GM19099 (cell line): Measurements from ENCODE around the gene APP.

Experiments
- POLR2A ChIP-seq: IDR thresholded peaks from 3 replicates; pipeline ENCODE4 v1.6.1; 2011; ENCODE audit warnings: low read depth; ENCODE audit not compliant: insufficient read length; ENCODE audit errors: extremely low read depth

APP gene

DNA sequence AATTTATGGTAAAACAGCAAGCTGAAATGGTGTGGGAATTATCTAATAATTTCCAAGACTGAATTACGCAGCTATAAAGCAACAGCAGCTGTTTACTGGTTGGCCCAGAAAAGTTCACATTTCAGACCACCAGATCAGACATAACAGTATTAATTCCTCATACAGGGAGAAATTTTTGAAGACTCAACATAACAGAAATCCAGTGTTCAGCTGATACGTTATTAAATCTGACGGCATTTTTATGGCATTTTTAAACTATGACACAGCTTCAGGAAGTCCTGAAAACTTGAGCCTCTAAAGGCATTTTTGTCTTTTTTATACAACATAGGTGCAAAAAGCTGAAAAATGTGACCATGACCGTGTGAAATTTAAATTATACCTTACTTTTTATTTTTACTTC, 91.2 kb downstream of the APP start:
- no peak for TF ChIP-seq POLR2A

DNA sequence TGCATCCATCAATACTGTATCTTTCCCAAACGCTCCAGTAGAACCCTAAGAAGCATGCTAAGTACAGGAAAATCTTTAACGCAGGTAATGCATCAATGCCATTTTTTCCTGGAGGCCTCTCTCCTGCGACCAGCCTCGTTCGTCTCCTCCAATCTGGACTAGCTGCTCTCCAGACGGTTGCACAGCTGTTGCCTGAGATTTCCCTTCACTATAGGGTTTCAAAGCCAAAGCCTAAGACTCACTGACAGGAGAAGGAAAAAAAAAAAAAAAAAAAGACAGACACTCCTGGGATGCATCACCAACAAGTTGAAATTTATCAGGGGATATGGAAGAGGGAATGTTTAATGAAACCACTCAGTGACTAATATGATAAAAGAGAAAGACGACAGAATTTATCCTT, 93.0 kb downstream of the APP start:
- TF ChIP-seq POLR2A: no peak

DNA sequence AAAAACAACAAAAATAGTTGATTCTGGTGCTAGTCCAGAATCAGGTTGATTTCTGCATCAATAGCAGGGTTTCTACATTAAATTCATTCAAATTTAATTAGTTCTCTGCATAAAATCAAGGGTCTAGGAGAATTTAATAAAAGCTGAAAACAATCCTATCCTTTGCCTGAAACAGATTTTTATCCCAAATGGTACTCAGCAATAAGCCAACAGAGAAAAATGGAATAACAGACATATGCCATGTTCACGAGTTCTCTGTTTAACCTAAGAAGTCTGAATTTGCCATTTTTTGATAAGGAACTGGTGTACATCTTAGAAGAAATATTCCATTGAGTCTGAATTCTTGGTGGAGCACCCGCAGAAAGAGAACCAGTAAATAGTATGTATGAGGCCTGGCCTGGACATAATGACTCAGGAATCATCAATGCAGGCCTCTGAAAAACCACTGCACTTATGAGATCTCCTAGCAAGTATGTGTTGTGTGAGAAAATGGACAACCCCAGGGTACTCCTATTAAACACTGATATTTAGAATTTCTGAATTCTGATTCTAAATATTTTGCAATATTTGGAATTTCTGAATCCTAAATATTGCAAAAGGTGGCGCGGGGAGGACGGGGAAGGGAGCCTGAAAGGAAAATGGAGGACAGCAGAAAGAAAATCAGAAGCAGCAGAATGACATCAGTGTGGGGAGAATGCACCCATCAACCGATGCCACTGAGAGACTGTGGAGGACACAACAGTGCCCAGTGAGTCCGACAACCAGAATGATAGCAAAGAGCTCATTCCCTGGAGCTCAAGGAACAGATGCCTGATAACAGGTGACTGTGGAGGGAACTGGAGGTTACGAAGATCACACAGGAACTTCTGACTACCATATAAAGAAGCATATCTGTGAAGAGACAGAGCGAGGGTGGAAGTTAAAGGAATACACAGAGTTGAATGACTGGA, 97.6 kb downstream of the APP start:
- no peak for TF ChIP-seq POLR2A

DNA sequence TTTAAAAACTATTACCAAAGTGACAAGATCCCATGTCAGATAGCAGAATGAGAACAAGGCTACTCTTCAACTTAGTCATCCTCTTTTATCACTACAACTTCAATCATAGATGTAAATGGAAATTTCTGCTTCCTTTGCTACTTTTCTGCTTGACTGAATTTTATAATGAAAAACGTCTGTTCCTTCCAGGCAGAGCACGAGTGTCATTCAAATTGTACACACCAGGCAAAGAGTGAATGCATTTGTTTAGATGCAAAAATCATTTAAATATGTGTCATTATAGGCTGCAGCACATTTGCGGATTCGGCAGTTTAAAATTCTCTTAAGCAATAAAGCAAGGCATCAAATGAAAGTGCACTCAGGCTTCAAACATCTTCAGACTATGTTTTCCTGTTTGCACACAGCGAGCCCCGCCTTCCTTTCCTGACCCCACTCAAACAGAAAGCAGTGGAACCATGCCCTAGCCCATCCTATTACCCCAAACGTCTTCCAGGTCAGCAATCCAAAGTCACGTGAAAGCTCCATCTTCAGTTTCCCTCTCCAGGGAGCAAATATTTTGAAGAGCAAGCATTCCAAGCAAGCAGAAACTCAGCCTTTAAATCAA, 99.6 kb downstream of the APP start:
- no peak for TF ChIP-seq POLR2A

DNA sequence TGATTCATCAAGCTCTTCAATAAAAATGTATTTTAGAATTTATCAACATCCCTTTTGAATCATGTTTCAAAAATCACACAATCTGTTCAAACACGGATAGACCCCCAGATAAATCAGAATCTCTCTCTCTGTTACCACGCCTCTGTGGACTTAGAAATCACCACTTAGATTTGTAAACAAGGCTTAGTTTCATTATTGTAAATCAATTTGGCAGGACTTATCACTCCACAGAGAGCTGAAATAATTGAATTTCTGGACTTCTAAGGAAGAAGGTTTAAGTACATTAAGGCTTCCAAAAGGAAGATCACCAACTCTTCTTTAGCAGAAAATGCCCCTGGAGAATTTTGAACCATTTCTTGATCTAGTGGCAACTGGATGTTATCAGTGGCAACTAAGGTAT, 100.4 kb downstream of the APP start:
- TF ChIP-seq POLR2A: no peak

DNA sequence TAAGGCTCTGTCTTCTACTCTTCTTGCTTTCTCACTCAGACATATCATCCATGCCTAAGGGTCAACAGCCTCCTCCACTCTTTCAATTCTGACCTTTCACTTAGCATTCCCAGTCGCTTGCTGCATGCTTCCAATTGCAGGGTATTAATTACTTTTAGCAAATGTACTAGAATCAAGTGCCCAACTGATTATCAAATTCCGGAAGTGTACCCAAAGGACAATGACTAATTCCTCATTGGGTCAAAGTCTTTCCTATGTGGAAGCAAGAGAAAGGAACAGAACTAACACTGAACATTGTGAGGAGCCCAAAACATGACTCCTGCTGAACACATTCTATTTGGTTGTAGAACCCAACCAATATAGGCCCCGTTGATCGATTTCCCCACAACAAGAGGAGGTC, 101.8 kb downstream of the APP start:
- no peak for TF ChIP-seq POLR2A

- no peak for TF ChIP-seq POLR2A
Observed at GRCh38 chr21:26067836-26068594, 102.6 kb downstream of the APP start.

DNA sequence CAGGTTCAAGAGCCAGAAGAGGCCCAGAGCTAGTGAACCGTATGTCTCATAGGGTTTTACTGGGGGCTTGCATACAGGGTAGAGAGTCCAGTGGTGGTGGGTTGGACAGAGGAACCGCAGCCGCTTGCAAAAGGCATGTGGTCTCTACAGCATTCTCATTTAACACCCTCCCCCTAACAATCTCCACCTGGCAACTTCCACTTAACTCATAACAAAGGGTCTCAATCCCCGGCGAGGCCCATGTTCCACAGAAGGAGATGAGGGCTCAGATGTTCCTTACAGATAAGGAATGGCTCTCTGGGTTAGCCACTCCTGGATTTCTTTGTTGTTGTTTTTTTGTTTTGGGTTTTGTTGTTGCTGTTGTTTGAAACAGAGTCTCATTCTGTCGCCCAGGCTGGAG, 106.1 kb downstream of the APP start:
- TF ChIP-seq POLR2A: no peak

- TF ChIP-seq POLR2A: no peak
Observed at GRCh38 chr21:26061437-26061836, 109.1 kb downstream of the APP start.

DNA sequence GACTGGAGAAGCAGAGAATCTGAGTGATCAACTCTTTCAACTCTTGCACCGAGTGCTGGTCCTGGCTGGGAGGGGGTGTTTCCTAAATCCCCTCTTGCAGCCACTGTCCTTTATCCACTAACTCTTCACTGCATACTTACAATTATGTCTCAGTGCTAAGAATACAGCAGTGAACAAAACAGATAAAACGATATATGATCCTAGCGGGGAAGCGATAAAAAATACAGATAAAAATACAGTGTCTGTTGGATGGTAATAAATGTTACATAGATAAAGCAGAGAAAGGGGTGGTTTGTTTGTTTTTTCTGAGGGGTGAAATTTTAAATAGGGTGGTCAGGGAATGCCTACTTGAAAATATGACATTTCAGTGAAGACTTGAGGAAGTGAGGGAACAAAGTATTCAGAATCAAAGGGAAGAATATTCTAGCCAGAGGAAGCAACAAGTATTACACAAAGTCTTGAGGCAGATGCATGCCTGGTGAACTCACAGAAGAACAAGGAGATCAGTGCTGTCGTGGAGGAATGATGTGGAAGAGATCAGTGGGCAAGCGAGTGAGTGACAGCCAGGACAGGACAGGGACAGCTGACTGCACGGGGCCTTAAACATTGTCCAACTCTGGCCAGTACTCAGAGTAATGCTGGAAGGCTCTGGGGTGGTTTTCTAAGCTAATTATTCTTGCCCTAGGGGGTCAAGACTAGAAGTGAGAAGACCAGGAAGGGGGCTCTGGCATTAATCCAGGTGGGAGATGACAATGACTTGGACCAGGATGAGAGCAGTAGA, 110.0 kb downstream of the APP start:
- no peak for TF ChIP-seq POLR2A

DNA sequence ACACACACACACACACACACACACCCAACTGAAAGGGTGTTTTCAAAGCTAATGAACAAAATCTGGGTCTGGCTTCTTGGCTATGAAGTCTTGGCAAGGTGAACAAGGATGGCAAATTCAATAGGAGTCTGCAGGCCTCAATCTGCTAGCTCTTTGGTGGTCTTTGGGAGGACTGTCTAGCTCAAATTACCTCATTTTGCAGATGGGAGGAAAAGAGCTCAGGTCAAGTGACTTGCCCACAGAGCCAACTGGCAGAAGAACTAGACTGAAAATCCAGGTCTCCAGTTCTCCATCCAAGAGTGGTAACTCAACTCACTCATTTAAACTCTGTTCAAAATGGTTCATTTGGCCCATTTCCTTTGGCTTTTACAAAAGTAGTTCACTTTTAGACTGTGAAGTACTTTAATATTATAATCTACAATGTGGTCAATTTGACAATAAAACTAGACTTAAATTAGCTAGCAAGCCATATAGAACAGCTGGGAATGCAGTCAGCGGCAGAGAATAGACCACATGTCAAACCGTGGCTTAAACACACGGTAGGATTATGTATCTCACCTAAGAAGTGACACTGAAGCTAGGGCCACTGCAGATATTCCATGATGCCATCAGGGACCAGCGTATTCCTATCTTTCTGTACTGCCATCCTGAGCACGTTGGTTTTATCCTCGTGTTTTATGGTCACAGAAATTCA, 112.9 kb downstream of the APP start:
- no peak for TF ChIP-seq POLR2A

- TF ChIP-seq POLR2A: no peak
Observed at GRCh38 chr21:26055841-26056264, 114.7 kb downstream of the APP start.

DNA sequence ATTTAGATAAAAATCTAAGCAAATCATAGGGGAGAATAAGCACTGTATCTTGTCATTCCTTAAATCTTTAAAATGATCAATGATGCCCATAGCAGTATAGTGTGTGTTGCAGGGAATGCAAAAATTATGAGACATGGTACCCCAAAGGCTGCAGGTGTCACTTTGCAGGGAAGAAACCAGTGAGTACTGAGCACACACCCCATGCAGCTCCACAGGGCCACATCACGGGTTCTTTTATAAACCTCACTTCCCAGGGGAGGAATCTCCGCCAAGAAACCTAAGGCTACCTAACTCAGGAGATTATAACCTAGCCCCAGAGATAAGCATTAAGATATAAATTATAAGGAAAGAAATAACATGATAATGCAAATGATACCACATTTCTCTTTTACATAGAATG, 115.6 kb downstream of the APP start:
- TF ChIP-seq POLR2A: no peak

GRCh38 chr21:26052057-26052456, 118.5 kb downstream of the APP start:
- TF ChIP-seq POLR2A: no peak
